GM18499 (cell line): ENCODE results near the gene CCL28.
"Not testable (repeated sequence)": the region's sequence is repeated elsewhere in the genome, so short reads cannot be mapped to it uniquely, and the experiment has no call there.

Source experiments
- ATAC-seq: cut with Tn5 transposase; IDR thresholded peaks from one replicate; pipeline ENCODE4 v1.9.1; 2021; ENCODE audit warnings: moderate number of reproducible peaks; ENCODE audit not compliant: insufficient read depth, unreplicated experiment

The CCL28 gene

GRCh38 chr5:43412156-43412555 lies at the start of gene CCL28:
Gene CCL28, minus strand, starts transcription at chr5:43412391. Its CDS starts 75 bp downstream, at chr5:43412316.
- ATAC-seq = no peak

DNA sequence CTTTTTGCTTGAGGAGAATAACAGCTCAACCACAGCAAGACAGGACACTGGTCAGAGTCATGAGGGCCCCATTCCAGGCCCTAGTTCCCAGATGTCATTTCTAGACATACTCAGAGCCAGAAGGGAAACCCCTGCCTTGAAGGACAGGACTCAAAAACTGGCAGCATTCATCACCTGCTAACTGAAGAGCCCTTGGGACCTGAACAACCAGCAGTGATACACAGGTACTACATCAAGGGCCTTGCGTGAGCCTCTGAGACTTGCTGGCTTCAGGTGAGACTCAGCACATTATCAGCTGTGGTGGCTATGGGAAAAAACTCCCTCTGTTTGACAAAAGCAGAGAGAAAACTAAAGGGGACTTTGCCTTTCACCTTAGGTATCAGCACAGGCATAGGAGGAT lies 48.9 kb upstream of the CCL28 start:
- no peak for ATAC-seq

- ATAC-seq = no peak
Measured at GRCh38 chr5:43456556-43456955, 44.4 kb upstream of the CCL28 start.

DNA sequence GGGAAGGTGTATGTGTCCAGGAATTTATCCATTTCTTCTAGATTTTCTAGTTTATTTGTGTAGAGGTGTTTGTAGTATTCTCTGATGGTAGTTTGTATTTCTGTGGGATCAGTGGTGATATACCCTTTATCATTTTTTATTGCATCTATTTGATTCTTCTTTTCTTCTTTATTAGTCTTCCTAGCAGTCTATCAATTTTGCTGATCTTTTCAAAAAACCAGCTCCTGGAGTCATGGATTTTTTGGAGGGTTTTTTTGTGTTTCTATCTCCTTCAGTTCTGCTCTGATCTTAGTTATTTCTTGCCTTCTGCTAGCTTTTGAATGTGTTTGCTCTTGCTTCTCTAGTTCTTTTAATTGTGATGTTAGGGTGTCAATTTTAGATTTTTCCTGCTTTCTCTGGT lies 29.4 kb upstream of the CCL28 start:
- ATAC-seq = not testable (repeated sequence)

DNA sequence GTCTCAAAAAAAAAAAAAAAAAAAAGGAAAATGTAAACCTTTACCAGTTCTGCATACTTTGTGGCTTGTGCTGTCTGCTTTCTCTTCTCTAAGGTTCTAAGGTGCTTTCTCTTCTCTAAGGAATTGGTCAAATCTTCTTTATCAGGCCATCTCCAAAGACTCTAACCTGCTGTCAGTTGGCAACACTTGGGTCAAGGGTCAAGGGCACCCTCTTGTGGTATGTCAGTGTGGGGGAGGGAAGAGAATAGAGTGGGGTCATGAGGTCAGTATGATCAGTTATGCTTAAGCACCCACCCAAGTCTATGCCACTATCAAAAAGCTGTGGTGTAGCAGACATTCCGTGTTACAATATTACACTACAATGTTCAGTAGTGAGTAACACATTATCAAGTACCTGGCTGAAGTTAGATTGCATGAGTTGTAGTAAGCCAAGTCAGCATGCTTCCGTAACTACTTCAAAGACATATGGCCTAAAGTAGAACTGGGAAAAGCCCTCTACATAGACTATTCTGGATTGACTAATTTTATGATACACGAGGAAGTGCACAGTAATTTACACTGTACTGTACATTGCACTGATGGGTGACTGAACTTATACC lies 25.0 kb upstream of the CCL28 start:
- ATAC-seq = no peak

DNA sequence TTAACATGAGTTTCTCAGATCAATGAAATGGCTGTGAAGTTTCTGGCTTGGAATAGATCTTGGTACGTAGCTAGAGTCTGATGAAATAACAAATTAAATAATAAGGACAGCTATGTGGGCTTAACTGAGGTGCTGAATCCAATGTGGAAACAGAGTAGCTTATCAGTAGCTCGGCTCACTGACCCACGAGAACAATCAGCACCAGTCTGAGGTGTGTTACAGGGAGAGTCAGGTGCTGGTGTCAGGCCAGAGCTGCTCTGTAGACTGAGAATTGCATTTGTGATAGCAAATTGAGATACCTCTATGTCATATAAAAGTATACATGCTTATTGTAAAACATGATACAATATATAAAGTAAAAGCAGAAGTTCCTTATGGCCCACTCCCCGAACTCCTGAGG lies 21.2 kb upstream of the CCL28 start:
- ATAC-seq = no peak

- ATAC-seq = no peak
Measured at GRCh38 chr5:43432486-43433375, 20.5 kb upstream of the CCL28 start.

DNA sequence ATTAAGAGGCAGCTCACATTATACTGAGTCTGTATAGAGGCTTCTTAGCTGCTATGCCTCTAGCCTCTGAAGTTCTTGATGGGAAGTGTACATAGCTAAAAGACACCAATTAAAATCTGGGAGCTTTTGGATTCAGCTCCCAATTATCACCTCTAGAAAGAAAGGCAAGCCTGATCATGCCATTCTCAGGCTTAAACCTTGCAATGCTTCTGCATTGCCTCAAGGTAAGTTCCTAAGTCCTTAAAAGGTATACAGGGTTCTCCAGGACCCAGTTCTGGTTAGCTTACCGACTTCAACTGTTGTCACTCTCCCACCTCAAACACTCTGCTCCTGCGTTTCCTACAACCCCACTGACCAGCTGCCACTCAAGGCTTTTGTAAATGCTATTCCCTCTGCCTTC lies 17.5 kb upstream of the CCL28 start:
- no peak for ATAC-seq

DNA sequence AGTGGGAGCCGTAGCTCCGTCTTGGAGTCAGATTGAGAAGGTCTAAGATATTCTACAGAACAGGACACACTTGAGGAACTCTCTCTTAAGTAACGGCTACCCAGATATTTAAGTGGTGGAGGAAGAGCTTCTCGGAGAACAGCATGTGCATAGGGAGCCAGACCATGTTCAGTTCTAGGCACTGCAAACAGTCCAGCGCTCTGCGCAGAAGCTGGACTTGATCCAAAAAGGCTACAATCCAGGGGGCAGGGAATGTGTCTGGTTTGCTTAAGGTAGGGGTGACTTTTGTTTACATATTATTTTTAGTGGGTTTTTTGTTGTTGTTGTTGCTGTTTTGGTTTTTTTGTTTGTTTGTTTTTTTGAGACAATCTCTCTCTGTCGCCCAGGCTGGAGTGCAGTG lies 16.8 kb upstream of the CCL28 start:
- ATAC-seq = no peak

DNA sequence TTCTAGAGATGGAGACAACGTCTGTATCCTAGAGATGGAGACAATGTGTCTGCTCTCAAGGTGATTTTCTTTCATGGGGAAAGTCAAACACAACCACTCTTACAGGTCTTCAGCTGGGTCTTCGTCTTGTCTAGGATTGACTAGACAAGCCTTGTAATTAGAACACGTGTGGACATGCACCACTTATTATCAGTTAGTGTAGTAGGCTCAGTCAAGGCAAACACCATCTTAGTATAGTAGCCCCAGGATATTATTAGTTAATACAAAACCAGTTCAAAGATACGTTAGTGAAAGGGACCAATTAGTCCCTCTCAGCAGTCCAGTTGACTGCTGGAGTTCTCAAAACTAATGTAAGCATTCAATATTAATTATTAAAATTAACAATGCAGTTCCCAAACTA lies 15.1 kb upstream of the CCL28 start:
- no peak for ATAC-seq

DNA sequence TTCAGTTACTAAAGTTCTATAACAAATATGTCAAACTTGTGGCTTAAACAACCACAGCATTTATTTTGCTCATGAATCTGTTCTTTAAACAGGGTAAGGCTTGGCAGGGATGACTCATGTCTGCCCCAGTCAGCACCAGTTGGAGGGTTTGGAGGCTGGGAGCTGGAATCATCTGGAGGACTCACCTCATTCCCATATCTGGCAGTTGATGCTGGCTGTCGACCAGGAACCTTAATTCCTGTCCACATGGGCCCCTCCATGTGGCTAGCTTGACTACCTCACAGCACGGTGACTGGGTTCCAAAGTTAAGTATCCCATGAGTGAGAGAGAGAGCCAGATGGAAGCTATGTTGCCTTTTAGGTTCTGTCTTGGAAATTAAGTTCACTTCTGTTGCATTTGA lies 13.8 kb upstream of the CCL28 start:
- no peak for ATAC-seq

DNA sequence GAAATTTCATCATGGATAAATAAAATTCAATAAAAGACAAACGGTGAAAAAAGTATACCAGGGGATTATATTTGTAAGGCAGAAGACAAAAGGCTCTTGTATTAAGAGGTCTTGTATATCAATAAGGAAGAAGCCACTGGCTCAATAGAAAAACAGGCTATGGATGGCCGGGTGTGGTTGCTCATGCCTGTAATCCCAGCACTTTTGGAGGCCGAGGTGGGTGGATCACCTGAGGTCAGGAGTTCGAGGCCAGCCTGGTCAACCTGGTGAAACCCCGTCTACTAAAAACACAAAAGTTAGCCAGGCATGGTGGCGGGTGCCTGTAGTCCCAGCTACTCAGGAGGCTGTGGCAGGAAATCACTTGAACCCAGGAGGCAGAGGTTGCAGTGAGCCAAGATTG lies 10.9 kb upstream of the CCL28 start:
- ATAC-seq = not testable (repeated sequence)

DNA sequence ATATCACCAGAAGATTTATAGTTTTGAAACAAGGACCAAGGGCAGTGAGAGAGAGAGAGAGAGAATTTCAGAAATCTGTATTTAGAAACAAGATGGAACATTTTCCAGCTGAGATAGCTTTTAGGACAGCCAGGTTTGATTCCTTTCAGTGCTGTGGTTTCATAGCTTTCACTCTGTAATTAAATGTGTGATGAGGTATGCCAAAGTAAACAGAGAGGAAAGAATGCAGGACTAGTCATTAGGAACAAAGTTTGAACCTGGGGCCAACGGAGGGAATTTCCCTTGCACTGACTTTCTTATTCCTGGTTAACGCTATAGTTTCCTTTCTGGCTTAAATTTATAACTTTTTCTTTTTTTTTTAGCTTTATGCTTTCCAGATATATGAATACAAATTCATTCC lies 10.0 kb upstream of the CCL28 start:
- ATAC-seq = no peak

- no peak for ATAC-seq
Measured at GRCh38 chr5:43421450-43422133, 9.4 kb upstream of the CCL28 start.

DNA sequence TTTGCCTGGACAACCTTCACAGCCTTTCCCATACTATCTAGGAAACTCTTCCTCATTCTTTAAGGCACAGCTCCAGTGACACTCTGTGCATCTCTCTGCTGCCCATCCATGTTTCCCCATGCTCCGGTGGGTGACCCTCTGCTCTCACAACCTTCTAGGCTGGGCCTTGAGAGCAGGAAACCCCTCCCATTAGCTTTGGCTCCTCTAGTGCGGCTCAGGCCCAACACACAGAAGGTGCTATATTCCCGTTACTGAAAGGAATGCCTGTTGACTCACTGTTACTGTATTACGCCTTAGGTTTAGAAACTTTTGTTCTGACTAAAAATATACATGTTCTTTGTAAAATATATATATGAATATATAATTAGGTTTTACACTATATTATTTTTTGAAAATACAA lies 8.1 kb upstream of the CCL28 start:
- ATAC-seq = no peak

DNA sequence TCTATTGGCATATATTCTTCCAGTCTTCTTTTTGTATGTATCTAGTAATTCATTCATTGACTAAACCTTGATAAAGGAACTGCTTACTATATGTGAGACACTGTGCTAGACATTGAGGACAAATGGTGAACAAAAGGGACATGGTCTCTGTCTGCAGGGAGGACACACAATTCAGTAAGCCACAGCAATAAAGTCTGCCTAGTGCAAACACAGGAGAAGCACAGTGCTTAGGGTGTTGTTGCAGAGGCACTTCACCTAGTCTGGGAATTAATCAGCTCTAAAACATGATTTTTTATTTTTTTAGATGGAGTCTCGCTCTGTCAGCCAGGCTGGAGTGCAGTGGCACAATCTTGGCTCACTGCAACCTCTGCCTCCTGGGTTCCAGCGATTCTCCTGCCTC lies 6.4 kb upstream of the CCL28 start:
- ATAC-seq = no peak

DNA sequence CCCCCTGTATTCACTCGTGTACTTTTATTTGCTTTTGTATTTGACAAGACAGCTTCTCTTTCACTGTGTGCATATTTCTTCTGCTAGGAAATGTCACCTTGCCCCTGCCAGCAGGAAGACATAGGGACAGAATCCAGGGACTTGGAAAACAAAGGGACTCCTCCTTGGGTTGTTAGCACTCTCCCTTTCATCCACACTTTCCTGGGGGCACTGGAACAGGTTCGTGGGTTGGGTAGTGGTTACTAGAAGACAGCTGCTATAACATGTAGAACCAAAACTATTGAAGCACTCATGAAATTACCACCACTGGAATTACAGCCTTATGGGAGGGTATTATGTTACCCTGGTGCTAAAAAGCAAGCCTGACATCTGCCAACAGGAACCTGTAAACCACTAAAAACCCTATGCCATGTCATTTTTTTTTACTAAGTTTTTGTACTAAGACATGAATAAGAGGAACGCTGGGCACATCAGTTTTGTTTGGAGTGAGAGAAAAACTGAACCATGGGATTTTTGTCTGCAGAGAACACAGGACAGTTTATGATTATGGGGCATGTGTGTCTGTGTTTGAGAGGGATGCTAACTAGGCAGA lies 4.7 kb upstream of the CCL28 start:
- no peak for ATAC-seq

GRCh38 chr5:43415935-43416802 lies 4.0 kb upstream of the CCL28 start:
- no peak for ATAC-seq

DNA sequence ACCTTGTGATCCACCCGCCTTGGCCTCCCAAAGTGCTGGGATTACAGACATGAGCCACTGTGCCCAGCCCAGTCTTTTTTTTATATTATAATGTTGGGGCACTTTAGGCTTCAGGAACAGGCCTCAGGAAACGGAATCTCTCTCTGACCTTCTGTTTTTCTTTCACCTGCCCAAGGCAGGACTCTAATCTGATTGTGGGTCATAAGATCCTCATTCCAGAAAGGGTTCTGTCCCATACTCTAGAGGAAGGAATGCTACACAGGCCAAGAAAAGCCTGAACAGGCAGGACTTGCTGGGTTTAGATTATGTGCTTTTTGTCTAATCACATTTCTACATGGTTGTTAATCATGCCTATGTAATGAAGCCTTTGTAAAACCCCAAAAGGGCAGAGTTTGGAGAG lies 1.8 kb upstream of the CCL28 start:
- ATAC-seq = no peak

- ATAC-seq = no peak
Measured at GRCh38 chr5:43412644-43413043, 453 bp upstream of the CCL28 start.
